Fibroblast of villous mesenchyme (primary cell): ENCODE data around the gene DST. TPM values are rescaled to one million over a fixed set of nuclear protein-coding genes. Genes with fewer than 3 reads are reported as not detected.
A peak's percentile ranks its signal among the peaks of the same experiment; 100 is the strongest.

Experiments used
- DNase-seq: peaks from one replicate; pipeline ENCODE4 v3.0.0-alpha.2; 2010; ENCODE audit warnings: low read depth
- H3K4me3 ChIP-seq: 2 replicates; pipeline ENCODE4 v1.5.1; 2011; ENCODE audit warnings: low read depth, mild to moderate bottlenecking, low read length
- CTCF ChIP-seq: IDR thresholded peaks from 2 replicates; pipeline ENCODE4 v1.5.1; 2012; ENCODE audit warnings: low read depth, mild to moderate bottlenecking, low read length; ENCODE audit not compliant: insufficient read depth
- total RNA-seq: library from RNA; depleted of rRNA; stranded (reverse); fragments of >200 nt; gene quantifications from 2 replicates; pipeline ENCODE4 v1.2.3, GENCODE V29; 2012

The DST gene
- total RNA-seq, 1 donor, result 509 TPM

GRCh38 chr6:56516003-56516402 is 126.7 kb downstream of the DST start:
- no peak for DNase-seq
- TF ChIP-seq CTCF, result no peak
- no peak overlapping the region for H3K4me3 ChIP-seq

DNA sequence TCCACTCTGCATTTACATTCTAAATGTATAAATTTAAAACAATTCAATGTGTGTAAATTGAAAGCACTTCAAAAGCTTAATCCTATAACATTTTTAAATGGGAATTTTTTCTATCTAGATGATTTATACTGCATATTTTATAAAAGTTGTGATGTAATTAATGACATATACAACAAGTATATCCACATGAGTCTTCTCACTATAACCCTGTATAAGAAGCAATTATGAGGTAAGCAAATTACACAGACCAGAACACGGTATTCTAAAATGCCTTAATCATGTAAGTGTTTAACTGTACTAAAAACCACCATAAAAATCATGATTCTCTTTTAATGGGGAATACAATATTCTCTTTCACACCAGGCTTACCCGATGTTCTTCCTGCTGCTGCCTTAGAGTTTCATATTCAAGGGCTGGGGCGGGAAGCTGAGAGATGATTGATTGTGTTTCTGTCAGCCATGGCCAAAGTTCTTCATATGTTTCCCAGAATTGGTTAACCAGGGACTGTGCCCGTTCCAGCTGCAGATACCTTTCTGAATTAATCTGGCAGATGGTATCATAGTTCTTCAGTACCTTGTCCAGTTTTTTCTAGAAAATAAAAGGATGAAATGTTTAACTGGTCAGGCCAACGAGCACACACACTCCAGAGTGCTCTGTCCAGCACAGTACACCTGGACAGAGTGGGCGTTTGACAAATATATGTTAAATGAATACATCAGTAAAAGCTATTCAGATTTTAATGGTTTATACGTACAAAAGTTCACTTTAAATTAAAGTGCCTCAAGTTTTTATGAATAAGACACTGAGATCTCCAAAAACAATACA is 127.4 kb downstream of the DST start:
- TF ChIP-seq CTCF, result no peak
- H3K4me3 ChIP-seq, result no peak overlapping the region
- DNase-seq, result no peak

DNA sequence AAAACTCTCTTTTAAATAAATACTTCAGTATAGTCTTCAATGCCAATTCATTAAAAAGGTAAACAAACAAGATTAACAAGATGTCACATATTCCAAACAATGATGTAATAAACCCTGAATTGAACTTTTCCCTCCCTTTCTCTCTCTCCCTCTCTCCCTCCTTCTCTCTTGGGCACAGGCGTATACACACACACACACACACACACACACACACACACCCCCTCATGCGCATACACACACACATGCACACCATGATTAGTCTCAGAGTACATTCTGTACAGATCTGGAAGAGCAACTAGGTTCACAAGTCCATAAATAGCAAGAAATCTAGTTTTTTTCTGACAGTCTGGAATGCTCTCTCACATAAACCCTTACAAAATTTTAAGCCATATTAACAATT is 128.3 kb downstream of the DST start:
- peak; percentile 69 for DNase-seq

DNA sequence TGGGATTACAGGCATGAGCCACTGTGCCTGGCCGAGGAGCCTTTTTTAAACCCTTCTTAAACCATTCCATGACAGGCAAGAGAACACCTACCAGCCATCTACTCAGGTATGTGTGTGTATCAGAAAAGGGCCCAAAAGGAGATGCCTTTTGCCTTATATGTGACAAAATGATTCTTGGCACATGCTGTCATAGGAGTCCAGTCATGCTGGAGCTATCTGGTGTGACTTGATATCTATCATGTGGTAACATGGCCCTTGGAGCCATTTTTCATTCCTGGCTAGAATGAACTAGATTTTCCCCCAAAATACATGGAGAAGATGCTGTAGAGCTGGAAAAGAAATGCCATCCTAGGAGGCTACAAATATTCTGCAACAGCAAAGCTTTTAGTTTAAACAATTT is 129.1 kb downstream of the DST start:
- no peak for DNase-seq
- TF ChIP-seq CTCF, result no peak
- H3K4me3 ChIP-seq, result no peak overlapping the region

More for the DNA sequence above, 128.3 kb downstream of the DST start:
- H3K4me3 ChIP-seq, result no peak overlapping the region
- TF ChIP-seq CTCF, result no peak

DNA sequence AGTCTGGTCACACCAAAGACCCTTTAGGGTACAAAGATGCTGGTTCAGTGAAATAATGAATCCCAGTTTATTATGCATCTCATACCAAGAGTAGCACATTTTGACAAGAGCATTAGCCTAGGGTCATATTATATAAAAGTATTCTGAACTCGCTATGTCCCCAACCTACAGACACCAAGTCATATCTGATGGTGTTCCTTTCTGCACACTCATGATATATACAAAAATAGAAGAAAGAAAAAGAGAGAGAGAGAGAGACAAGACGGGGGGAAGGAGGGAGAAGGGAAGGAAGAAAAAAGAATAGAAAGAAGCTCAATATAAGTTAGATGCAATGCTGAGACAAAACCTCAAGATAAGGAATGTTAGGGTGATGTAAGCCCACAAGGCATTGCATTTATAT is 131.1 kb downstream of the DST start:
- H3K4me3 ChIP-seq, result no peak overlapping the region
- TF ChIP-seq CTCF, result no peak
- no peak for DNase-seq

DNA sequence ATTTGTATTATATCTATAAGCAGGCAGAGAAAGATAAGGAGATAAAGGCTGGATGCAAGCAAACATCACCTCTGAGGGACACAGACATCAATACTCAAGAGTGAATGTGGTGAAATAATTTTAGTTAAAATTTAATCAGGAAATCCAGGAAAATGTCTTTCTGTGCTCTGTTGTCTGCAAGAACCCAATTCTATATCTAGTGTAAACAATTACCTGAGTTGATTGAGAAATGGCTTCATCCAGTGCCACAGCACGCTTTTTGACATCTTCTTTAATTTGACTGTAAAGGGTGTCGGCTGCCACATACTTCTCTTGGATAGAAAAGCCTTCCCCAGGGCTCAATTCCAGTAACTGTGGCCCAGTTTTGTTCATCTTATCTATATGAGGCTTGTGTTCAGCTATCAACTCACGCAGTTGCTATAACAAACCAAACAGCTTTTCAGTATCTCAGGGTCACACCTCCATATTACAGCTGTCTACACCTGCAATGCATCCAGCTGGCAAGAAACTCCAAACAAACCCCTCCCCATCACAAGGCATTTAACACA is 131.6 kb downstream of the DST start:
- H3K4me3 ChIP-seq, result no peak overlapping the region
- peak; percentile 72 for DNase-seq
- no peak for TF ChIP-seq CTCF

- no peak for DNase-seq
- no peak for TF ChIP-seq CTCF
- H3K4me3 ChIP-seq, result no peak overlapping the region
Observed at GRCh38 chr6:56509031-56509430, 133.7 kb downstream of the DST start.
